Fibroblast of lung (primary cell): ENCODE measurements around the gene XYLT1.

Experiments
- CTCF ChIP-seq, 2 donors: IDR thresholded peaks in 1 of 2; conservative IDR thresholded peaks in 1 of 2; 1 replicate in 1 of 2; 2 replicates in 1 of 2; pipeline ENCODE4 v1.5.1; 2011 to 2012; ENCODE audit warnings: low read length in 2 of 2, control low read depth in 1 of 2, inconsistent platforms in 1 of 2, low read depth in 1 of 2, mild to moderate bottlenecking in 1 of 2
- EZH2 ChIP-seq: IDR thresholded peaks from 2 replicates; pipeline ENCODE4 v1.5.1; 2012; ENCODE audit warnings: low read length, control low read depth, mild to moderate bottlenecking; ENCODE audit errors: missing control alignments

GRCh38 chr16:17504050-17504449 is 33.3 kb upstream of the XYLT1 start:
- TF ChIP-seq CTCF (conservative IDR thresholded peaks at IDR 0.05 in 1 of 2, IDR thresholded peaks at IDR 0.05 in 1 of 2; ENCODE audit: low read depth in 1 of 2, low read length in 2 of 2) (no peak), EZH2 (no peak)
